ENCODE results near the gene POLR2J.
A peak's percentile ranks its signal among the peaks of the same experiment; 100 is the strongest.
"Not testable (repeated sequence)": the region's sequence is repeated elsewhere in the genome, so short reads cannot be mapped to it uniquely, and the experiment has no call there.

The POLR2J gene

GRCh38 chr7:102478314-102479208 is at the start of gene POLR2J:
TSS of gene POLR2J (minus strand) at chr7:102478922. CDS start at chr7:102478860, 62 bp downstream.
- TF ChIP-seq CTCF (IDR thresholded peaks at IDR 0.05; ENCODE audit: control extremely low read depth, extremely low read depth, low read depth, missing control alignments), result peak; percentile 55
- POLR2A ChIA-PET; DNase-seq (ENCODE audit: extremely low spot score); CTCF ChIA-PET: not testable (repeated sequence)

DNA sequence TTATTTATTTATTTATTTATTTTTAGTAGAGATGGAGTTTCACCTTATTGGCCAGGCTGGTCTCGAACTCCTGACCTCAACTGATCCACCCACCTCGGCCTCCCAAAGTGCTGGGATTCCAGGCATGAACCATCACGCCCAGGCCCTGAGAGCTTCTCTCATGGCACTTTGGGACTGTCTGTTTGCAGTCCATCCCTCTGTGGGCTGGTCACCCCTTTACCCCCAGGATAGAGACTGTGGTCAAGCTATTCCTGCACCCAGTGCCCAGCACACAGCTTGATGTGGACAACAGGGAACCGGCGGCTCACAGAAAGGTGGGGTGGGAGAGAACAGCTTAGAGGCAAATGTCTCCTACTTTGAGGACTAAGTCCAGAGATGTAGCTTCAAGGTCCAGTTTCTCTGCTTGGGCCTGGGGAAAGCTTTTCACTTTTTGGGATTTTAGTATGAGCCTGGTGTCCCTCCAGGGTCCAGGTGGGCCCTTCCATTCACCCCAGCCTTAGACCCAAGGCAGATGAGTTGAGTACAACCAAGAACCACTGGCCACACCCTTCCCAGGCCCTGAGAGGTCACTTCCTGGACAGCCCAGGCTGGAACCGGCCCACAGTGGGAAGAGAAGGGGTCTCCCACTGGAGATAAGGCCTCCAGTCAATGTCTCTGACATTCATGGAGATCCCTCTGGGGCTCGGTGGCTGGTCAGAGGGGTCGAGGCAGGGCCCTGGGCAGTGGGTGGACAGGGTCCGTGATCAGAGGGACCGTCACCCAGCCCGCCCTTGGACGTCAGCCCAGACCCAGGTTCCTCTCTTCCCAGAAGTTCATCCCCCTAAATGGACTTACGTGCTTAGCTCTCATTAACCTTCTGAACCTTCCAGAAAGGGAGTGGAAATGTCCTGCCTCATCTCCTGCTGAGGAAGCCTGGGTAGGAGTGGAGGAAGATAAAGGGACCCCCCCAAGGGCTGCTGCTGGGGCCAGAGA is 49.4 kb upstream of the POLR2J start:
- POLR2A ChIA-PET; DNase-seq (ENCODE audit: extremely low spot score); CTCF ChIA-PET: not testable (repeated sequence)

GRCh38 chr7:102527182-102527581 is 48.5 kb upstream of the POLR2J start:
- POLR2A ChIA-PET; CTCF ChIA-PET; DNase-seq (ENCODE audit: extremely low spot score): not testable (repeated sequence)

- POLR2A ChIA-PET; DNase-seq (ENCODE audit: extremely low spot score); CTCF ChIA-PET: not testable (repeated sequence)
Measured at GRCh38 chr7:102524803-102525202, 46.1 kb upstream of the POLR2J start.

- CTCF ChIA-PET; POLR2A ChIA-PET; DNase-seq (ENCODE audit: extremely low spot score): not testable (repeated sequence)
Measured at GRCh38 chr7:102520797-102521196, 42.1 kb upstream of the POLR2J start.

DNA sequence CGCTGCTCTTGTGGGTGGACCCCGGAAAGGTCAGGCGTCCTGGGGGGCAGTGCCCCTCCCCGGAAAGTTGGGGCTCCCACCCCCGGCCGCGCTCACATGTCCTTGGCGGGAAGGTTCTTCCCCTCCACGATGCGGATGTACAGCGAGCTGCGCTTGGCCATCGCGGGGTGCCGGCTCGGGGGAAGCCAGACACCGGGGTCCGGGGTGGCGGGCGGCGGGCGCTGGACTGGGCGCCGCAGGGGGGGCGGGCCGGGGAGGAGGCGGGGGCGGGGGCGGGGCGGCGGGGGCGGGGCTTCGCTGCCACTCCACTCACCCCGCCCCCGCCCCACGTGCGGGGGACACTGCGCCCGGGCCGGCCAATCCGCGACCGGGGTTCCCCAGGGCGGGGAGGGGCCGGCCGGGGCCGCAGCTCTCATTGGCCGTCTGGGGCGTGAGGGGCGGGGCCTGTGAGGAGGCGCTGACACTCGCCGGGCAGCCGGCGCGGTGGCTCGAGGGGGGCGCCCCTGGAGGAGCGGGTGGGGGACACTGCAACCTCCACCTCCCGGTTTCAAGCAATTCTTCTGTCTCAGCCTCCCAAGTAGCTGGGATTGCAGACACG is 38.9 kb upstream of the POLR2J start, which contains the start of gene RASA4B:
TSS of gene RASA4B (minus strand) at position 228 of the 598 bp plus-strand sequence. CDS start at position 161, 67 bp downstream.
- POLR2A ChIA-PET; CTCF ChIA-PET; DNase-seq (ENCODE audit: extremely low spot score): not testable (repeated sequence)

- CTCF ChIA-PET; DNase-seq (ENCODE audit: extremely low spot score); POLR2A ChIA-PET: not testable (repeated sequence)
Measured at GRCh38 chr7:102516951-102517350, 38.2 kb upstream of the POLR2J start.

DNA sequence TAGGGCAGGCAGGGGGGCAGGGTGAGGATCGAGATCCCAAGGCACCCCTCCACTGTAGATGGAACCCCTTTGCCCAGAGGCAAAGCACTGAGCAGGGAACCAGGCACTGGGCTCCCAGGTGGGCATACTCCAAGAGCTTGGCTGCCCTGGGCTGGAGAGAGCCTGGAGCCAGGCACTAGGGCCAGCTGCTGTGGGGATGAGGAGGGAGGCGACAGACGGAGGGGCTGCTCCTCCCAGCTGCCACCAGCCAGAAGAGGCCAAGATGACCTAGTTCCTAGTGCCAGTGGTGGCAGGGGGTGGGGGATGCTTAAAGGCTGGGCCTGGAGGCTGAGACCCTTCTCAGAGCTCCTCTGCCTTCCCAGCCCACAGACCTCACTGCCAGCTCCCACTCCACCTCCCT is 37.2 kb upstream of the POLR2J start:
- CTCF ChIA-PET; POLR2A ChIA-PET; DNase-seq (ENCODE audit: extremely low spot score): not testable (repeated sequence)

DNA sequence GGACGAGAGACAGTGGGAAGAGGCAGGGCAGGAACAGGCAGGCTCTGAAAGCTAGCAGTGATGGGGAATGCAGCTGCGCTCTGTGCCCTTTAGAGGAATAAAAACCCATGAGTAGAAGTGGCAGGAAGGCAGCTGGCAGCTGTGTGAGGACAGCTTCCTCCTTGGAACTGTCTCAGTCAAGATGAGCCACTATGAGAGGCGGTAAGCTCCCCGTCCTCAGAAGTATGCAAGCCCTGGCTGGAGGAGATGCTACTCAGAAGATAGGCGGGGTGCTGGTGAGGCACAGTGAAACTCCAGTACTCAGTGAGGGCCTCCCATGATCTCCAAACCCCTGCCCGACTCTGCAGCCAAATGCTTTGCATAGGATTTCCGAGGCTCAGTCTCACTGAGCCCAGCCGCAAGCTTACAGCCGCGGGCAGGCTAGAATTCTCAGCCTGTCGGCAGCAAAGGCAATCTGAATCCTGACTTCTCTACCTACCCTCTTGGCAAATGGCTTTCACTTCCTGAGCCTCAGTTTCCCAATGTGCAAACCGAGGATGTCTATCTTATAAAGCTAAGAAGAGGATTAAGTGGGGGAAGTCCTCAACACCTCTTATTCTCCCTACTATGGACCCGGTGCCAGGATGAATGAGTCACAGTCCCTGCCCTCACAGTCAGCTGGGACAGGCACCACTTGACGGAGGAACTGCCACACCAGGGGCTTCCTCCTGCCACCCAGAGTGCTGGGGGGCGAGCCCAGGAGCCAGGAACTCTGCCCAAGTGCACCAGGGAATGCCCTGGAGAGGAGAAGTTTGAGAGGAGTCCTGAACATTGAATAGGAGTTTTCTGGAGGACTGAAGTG is 36.4 kb upstream of the POLR2J start:
- POLR2A ChIA-PET; DNase-seq (ENCODE audit: extremely low spot score); CTCF ChIA-PET: not testable (repeated sequence)

GRCh38 chr7:102512642-102513221 is 34.0 kb upstream of the POLR2J start:
- CTCF ChIA-PET; DNase-seq (ENCODE audit: extremely low spot score); POLR2A ChIA-PET: not testable (repeated sequence)

GRCh38 chr7:102511860-102512522 is 33.3 kb upstream of the POLR2J start:
- POLR2A ChIA-PET; CTCF ChIA-PET; DNase-seq (ENCODE audit: extremely low spot score): not testable (repeated sequence)

- POLR2A ChIA-PET; DNase-seq (ENCODE audit: extremely low spot score); CTCF ChIA-PET: not testable (repeated sequence)
Measured at GRCh38 chr7:102510575-102510974, 31.9 kb upstream of the POLR2J start.

DNA sequence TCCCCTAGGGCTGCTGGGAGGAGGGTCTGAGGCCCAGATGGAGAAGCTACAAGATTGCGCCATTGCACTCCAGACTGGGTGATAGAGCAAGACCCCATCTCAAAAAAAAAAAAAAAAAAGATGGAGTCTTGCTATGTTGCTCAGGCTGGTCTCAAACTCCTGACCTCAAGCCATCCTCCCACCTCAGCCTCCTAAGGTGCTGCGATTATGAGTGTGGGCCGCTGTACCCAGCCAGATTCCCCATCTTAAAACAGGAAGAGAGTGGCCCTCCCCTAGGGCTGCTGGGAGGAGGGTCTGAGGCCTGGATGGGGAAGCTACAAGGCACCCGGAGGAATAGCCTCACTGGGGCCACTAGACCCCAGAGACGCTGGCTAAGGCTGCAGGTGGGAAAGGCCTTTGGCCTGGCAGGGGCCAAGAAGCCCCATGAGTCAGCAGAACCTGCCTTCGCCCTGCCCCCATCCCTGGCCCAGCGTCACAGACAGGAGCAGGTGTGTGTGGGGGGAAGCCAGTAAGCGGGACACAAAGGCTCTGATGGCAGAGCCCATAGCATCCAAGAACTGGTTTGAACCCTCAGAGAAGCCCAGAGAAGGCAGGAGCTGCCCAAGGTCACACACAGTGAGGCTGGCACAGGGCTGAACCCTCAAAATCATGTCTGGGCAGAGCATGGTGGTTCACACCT is 28.8 kb upstream of the POLR2J start:
- DNase-seq (ENCODE audit: extremely low spot score); POLR2A ChIA-PET; CTCF ChIA-PET: not testable (repeated sequence)

DNA sequence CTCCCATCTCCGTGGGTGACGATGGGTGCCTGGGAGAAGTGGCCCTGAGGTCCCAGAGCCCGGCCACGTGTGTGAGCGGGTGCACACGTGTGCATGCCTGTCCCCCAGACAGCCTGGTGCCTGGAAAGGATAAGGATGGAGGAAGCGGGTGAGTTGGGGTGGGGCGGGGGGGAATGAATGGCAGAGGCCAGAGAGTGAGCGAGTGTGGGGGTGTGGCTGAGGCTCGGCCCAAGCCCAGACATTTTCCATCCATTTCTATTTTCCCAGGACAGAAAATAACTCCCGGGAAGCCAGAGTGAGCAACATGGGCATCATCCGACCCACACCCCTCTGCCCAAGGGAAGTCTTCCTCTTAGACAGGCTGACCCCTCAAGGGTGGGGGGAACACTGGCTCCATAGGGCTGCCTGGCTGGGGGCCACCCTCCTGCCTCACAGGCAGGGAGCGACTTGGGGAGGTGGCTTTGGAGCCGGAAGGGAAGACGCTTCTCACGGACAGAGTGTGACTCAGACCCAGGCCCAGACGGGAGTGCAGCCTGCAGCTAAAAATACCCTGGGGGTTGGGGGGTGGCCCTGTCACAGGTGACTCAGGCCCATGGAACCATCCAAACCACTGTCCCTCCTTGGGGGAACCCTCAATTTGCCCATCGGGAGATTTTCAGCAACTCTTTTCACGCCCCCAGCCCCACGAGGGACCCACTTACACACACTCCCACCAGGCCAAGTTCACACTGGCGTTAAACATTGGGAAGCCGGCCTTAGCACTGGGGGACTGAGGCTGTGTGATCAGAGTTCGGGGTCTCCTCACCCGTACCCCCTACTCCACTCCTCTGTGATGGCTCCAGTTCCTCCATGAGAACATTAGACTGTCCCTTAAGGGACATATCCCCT is 26.8 kb upstream of the POLR2J start:
- DNase-seq (ENCODE audit: extremely low spot score); CTCF ChIA-PET; POLR2A ChIA-PET: not testable (repeated sequence)
